DOHH2 (cell line): ENCODE data around the gene SLC4A11.

ENCODE experiments used
- H3F3A ChIP-seq: fragments of 200-600 bp; sonication (generic), shearing (Covaris generic); 2 replicates; pipeline ENCODE4 v1.6.0; 2016; ENCODE audit warnings: antibody characterized with exemption, mild to moderate bottlenecking; ENCODE audit not compliant: control insufficient read depth, insufficient read depth
- H3K27ac ChIP-seq: fragments of 200-600 bp; sonication (generic); 2 replicates; pipeline ENCODE4 v1.5.1; 2014; ENCODE audit warnings: low read depth, mild to moderate bottlenecking, low read length, moderate library complexity
- H3K27me3 ChIP-seq: fragments of 200-600 bp; sonication (generic); 2 replicates; pipeline ENCODE4 v1.6.1; 2014; ENCODE audit warnings: mild to moderate bottlenecking, low read length, mixed read lengths; ENCODE audit not compliant: control insufficient read depth
- H3K36me3 ChIP-seq: fragments of 200-600 bp; sonication (generic); 2 replicates; pipeline ENCODE4 v1.6.1; 2014; ENCODE audit warnings: mild to moderate bottlenecking, low read length, moderate library complexity, mixed read lengths; ENCODE audit not compliant: control insufficient read depth
- H3K4me1 ChIP-seq: fragments of 200-600 bp; sonication (generic); 2 replicates; pipeline ENCODE4 v1.6.1; 2014; ENCODE audit warnings: mild to moderate bottlenecking, low read length, mixed read lengths; ENCODE audit not compliant: control insufficient read depth
- H3K4me2 ChIP-seq: fragments of 200-600 bp; sonication (generic); 2 replicates; pipeline ENCODE4 v1.6.0; 2014; ENCODE audit warnings: mild to moderate bottlenecking, low read length, moderate library complexity
- H3K4me3 ChIP-seq: fragments of 200-600 bp; sonication (generic); 2 replicates; pipeline ENCODE4 v1.5.1; 2014; ENCODE audit warnings: mild to moderate bottlenecking, low read length, mixed read lengths
- H3K79me2 ChIP-seq: fragments of 200-600 bp; sonication (generic); 2 replicates; pipeline ENCODE4 v1.6.1; 2014; ENCODE audit warnings: mild to moderate bottlenecking, low read length, mixed read lengths; ENCODE audit not compliant: control insufficient read depth
- H3K9me2 ChIP-seq: fragments of 200-600 bp; sonication (generic); replicated peaks from 2 replicates; pipeline ENCODE4 v1.6.1; 2014; ENCODE audit warnings: mild to moderate bottlenecking, low read length, mixed read lengths; ENCODE audit not compliant: control insufficient read depth
- H3K9me3 ChIP-seq: fragments of 200-600 bp; sonication (generic); 2 replicates; pipeline ENCODE4 v1.6.1; 2014; ENCODE audit warnings: antibody characterized with exemption, low read length, mixed read lengths; ENCODE audit not compliant: control insufficient read depth, insufficient read depth
- H4K20me1 ChIP-seq: fragments of 200-600 bp; sonication (generic); 2 replicates; pipeline ENCODE4 v1.6.0; 2014; ENCODE audit warnings: low read depth, mild to moderate bottlenecking, antibody characterized with exemption, low read length, moderate library complexity; ENCODE audit not compliant: control insufficient read depth, insufficient read depth
- EZH2phosphoT487 ChIP-seq: fragments of 200-600 bp; sonication (generic); IDR thresholded peaks from 2 replicates; pipeline ENCODE4 v1.6.1; 2017; ENCODE audit warnings: borderline replicate concordance, mild to moderate bottlenecking, antibody characterized with exemption, low read length, moderate library complexity, mixed read lengths
- TF ChIP-seq, protein P1 (sequence below): fragments of 200-600 bp; sonication (generic); IDR thresholded peaks from one replicate; pipeline ENCODE4 v1.5.1; 2014; ENCODE audit warnings: antibody characterized with exemption, mild to moderate bottlenecking, low read depth, low read length; ENCODE audit not compliant: poor library complexity, severe bottlenecking

Gene SLC4A11

DNA sequence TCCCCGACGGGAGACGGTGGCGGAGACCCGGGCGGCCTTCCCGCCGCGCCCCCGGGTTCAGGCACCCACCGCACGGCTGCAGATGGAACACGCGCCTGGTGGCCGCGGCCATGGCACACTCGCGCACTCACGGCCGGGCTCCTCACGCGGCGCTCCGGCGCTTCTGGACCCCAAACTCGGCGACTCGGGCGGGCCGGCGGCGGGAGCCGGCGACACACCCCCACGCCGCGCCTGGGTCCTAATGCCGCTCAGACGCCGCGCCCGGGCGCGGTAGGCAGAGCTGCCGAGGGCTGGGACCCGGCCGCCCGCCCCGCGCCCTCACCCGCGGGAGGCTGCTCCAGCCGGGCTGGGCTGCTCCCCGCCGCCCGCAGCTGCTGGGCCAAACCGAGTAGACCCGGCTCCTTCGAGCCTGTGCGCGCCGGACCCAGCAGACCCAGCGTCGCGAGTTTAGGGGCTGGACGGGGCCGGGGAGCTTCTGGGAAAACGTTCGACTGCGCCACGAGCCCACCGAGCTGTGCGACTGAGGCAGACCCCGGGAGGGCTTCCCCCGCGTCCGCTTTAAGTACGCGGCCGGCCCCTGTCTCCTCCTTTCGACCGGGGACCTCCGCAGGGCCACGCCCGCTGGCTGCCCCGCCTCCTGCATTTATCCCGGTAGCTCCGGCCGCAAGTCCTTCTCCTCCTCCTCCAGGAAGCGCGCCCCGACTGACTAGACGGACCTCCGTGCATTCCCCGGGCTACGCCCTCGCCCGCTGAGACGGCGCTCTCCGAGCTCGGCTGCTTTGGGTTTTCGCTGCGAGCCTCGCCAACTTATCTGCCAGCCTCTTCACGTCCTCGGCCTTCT is at the start of gene SLC4A11:
Gene SLC4A11, minus strand, starts transcription at position 165 of the 841 bp plus-strand sequence. Its CDS starts 53 bp downstream, at position 112.
- H4K20me1 ChIP-seq = no peaks in the 10 kb centered on the region
- peak within 1 kb of the TSS; percentile 74 for H3K4me2 ChIP-seq
- no peaks in the 10 kb centered on the region for H3K9me2 ChIP-seq
- H3K27me3 ChIP-seq = peaks cover 46% of the 10 kb centered on the region
- H3F3A ChIP-seq = no peaks in the 10 kb centered on the region
- H3K27ac ChIP-seq = no peak within 1 kb of the TSS
- no peaks in the 10 kb centered on the region for H3K9me3 ChIP-seq
- H3K4me1 ChIP-seq = peaks cover 7% of the 10 kb centered on the region; the same call in 1 of the 2 replicates
- no peaks in the 10 kb centered on the region for H3K79me2 ChIP-seq
- peak; percentile 73; the same call in 1 of the 2 replicates for TF ChIP-seq EZH2phosphoT487
- TF ChIP-seq, protein P1, sequence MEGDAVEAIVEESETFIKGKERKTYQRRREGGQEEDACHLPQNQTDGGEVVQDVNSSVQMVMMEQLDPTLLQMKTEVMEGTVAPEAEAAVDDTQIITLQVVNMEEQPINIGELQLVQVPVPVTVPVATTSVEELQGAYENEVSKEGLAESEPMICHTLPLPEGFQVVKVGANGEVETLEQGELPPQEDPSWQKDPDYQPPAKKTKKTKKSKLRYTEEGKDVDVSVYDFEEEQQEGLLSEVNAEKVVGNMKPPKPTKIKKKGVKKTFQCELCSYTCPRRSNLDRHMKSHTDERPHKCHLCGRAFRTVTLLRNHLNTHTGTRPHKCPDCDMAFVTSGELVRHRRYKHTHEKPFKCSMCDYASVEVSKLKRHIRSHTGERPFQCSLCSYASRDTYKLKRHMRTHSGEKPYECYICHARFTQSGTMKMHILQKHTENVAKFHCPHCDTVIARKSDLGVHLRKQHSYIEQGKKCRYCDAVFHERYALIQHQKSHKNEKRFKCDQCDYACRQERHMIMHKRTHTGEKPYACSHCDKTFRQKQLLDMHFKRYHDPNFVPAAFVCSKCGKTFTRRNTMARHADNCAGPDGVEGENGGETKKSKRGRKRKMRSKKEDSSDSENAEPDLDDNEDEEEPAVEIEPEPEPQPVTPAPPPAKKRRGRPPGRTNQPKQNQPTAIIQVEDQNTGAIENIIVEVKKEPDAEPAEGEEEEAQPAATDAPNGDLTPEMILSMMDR = no peak
- peak within 1 kb of the TSS; percentile 64 for H3K4me3 ChIP-seq
- H3K36me3 ChIP-seq = no peaks in the 10 kb centered on the region

- Histone ChIP-seq H3K9me3 (no peaks in the 10 kb centered on the region), H3K27me3 (peaks cover 16% of the 10 kb centered on the region), H3K79me2 (no peaks in the 10 kb centered on the region), H3K9me2 (no peaks in the 10 kb centered on the region), H3K4me1 (no peaks in the 10 kb centered on the region), H3F3A (no peaks in the 10 kb centered on the region), H3K4me2 (no peak overlapping the region), H3K27ac (no peak overlapping the region), H3K36me3 (no peaks in the 10 kb centered on the region), H3K4me3 (no peak overlapping the region), H4K20me1 (no peaks in the 10 kb centered on the region)
- TF ChIP-seq, protein P1 = no peak
- TF ChIP-seq EZH2phosphoT487 = no peak
Measured at GRCh38 chr20:3283222-3283820, 44.3 kb upstream of the SLC4A11 start.

- H3K9me3 ChIP-seq = no peaks in the 10 kb centered on the region
- no peaks in the 10 kb centered on the region for H3F3A ChIP-seq
- no peak overlapping the region for H3K4me3 ChIP-seq
- no peaks in the 10 kb centered on the region for H4K20me1 ChIP-seq
- H3K9me2 ChIP-seq = no peaks in the 10 kb centered on the region
- peaks cover 20% of the 10 kb centered on the region for H3K27me3 ChIP-seq
- H3K36me3 ChIP-seq = no peaks in the 10 kb centered on the region
- TF ChIP-seq, protein P1 = no peak
- TF ChIP-seq EZH2phosphoT487 = no peak
- H3K4me1 ChIP-seq = no peaks in the 10 kb centered on the region
- H3K79me2 ChIP-seq = no peaks in the 10 kb centered on the region
- no peak overlapping the region for H3K27ac ChIP-seq
- no peak overlapping the region for H3K4me2 ChIP-seq
Measured at GRCh38 chr20:3282271-3283221, 43.6 kb upstream of the SLC4A11 start.
